Body of pancreas (tissue), 4 donors: Measurements from ENCODE around the gene SNX24.

Experiments used
- POLR2A ChIP-seq, 3 donors: fragments of 450-650 bp; IDR thresholded peaks; one replicate each; pipeline ENCODE4 v1.6.1; 2016; ENCODE audit warnings: antibody characterized with exemption in 3 of 3, mild to moderate bottlenecking in 2 of 3
- TF ChIP-seq, protein P1 (sequence below), 7 experiments: fragments of 450-650 bp in 4 of 7; fragments of 200-600 bp in 3 of 7; sonication (generic) in 3 of 7; IDR thresholded peaks; one replicate each; pipeline ENCODE4 v1.5.1; 2016 to 2019; ENCODE audit warnings: antibody characterized with exemption in 7 of 7

- TF ChIP-seq, protein P1, sequence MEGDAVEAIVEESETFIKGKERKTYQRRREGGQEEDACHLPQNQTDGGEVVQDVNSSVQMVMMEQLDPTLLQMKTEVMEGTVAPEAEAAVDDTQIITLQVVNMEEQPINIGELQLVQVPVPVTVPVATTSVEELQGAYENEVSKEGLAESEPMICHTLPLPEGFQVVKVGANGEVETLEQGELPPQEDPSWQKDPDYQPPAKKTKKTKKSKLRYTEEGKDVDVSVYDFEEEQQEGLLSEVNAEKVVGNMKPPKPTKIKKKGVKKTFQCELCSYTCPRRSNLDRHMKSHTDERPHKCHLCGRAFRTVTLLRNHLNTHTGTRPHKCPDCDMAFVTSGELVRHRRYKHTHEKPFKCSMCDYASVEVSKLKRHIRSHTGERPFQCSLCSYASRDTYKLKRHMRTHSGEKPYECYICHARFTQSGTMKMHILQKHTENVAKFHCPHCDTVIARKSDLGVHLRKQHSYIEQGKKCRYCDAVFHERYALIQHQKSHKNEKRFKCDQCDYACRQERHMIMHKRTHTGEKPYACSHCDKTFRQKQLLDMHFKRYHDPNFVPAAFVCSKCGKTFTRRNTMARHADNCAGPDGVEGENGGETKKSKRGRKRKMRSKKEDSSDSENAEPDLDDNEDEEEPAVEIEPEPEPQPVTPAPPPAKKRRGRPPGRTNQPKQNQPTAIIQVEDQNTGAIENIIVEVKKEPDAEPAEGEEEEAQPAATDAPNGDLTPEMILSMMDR (IDR thresholded peaks at IDR 0.05) = no peak
- TF ChIP-seq POLR2A (IDR thresholded peaks at IDR 0.05) = no peak
Measured at GRCh38 chr5:122951658-122952057, 106.2 kb downstream of the SNX24 start.
